Measurements from ENCODE around the gene SBNO2.

SBNO2 gene

GRCh38 chr19:1162404-1163282, 11.4 kb downstream of the SBNO2 start:
- peaks cover 2% of the 10 kb centered on the region for H3K36me3 ChIP-seq (ENCODE audit: control insufficient read depth, insufficient read depth, low read length)
- no peak overlapping the region for H3K27ac ChIP-seq (ENCODE audit: low read depth, low read length)

GRCh38 chr19:1161716-1162115, 12.4 kb downstream of the SBNO2 start:
- no peaks in the 10 kb centered on the region for H3K27me3 ChIP-seq (ENCODE audit: control insufficient read depth, insufficient read depth, low read length)
- H3K36me3 ChIP-seq (ENCODE audit: control insufficient read depth, insufficient read depth, low read length) = peaks cover 2% of the 10 kb centered on the region
- no peak overlapping the region for H3K9ac ChIP-seq (ENCODE audit: low read length)
- H3K27ac ChIP-seq (ENCODE audit: low read depth, low read length) = no peak overlapping the region
- no peaks in the 10 kb centered on the region for H3K4me1 ChIP-seq (ENCODE audit: control insufficient read depth, insufficient read depth, low read length)
- no peak overlapping the region for H3K4me3 ChIP-seq (ENCODE audit: low read length)

More at GRCh38 chr19:1162404-1163282, 11.4 kb downstream of the SBNO2 start:
- Histone ChIP-seq H3K9ac (ENCODE audit: low read length) (no peak overlapping the region), H3K27me3 (ENCODE audit: control insufficient read depth, insufficient read depth, low read length) (no peaks in the 10 kb centered on the region), H3K4me1 (ENCODE audit: control insufficient read depth, insufficient read depth, low read length) (no peaks in the 10 kb centered on the region), H3K4me3 (ENCODE audit: low read length) (no peak overlapping the region)

GRCh38 chr19:1159864-1160595, 14.0 kb downstream of the SBNO2 start:
- no peak overlapping the region for H3K27ac ChIP-seq (ENCODE audit: low read depth, low read length)

GRCh38 chr19:1158885-1159448, 15.1 kb downstream of the SBNO2 start:
- H3K27me3 ChIP-seq (ENCODE audit: control insufficient read depth, insufficient read depth, low read length) = no peaks in the 10 kb centered on the region
- H3K36me3 ChIP-seq (ENCODE audit: control insufficient read depth, insufficient read depth, low read length) = peaks cover 2% of the 10 kb centered on the region
- H3K4me3 ChIP-seq (ENCODE audit: low read length) = no peak overlapping the region
- H3K27ac ChIP-seq (ENCODE audit: low read depth, low read length) = no peak overlapping the region
- H3K9ac ChIP-seq (ENCODE audit: low read length) = no peak overlapping the region
- no peaks in the 10 kb centered on the region for H3K4me1 ChIP-seq (ENCODE audit: control insufficient read depth, insufficient read depth, low read length)

More at GRCh38 chr19:1159864-1160595, 14.0 kb downstream of the SBNO2 start:
- H3K4me1 ChIP-seq (ENCODE audit: control insufficient read depth, insufficient read depth, low read length) = no peaks in the 10 kb centered on the region
- H3K9ac ChIP-seq (ENCODE audit: low read length) = no peak overlapping the region
- H3K36me3 ChIP-seq (ENCODE audit: control insufficient read depth, insufficient read depth, low read length) = peaks cover 2% of the 10 kb centered on the region
- H3K27me3 ChIP-seq (ENCODE audit: control insufficient read depth, insufficient read depth, low read length) = no peaks in the 10 kb centered on the region
- no peak overlapping the region for H3K4me3 ChIP-seq (ENCODE audit: low read length)

GRCh38 chr19:1157931-1158884, 15.9 kb downstream of the SBNO2 start:
- no peak overlapping the region for H3K4me3 ChIP-seq (ENCODE audit: low read length)
- no peaks in the 10 kb centered on the region for H3K4me1 ChIP-seq (ENCODE audit: control insufficient read depth, insufficient read depth, low read length)
- H3K27ac ChIP-seq (ENCODE audit: low read depth, low read length) = no peak overlapping the region
- no peaks in the 10 kb centered on the region for H3K27me3 ChIP-seq (ENCODE audit: control insufficient read depth, insufficient read depth, low read length)
- no peak overlapping the region for H3K9ac ChIP-seq (ENCODE audit: low read length)
- H3K36me3 ChIP-seq (ENCODE audit: control insufficient read depth, insufficient read depth, low read length) = peaks cover 2% of the 10 kb centered on the region

- Histone ChIP-seq H3K4me1 (ENCODE audit: control insufficient read depth, insufficient read depth, low read length) (no peaks in the 10 kb centered on the region), H3K4me3 (ENCODE audit: low read length) (no peak overlapping the region), H3K36me3 (ENCODE audit: control insufficient read depth, insufficient read depth, low read length) (no peaks in the 10 kb centered on the region), H3K27me3 (ENCODE audit: control insufficient read depth, insufficient read depth, low read length) (no peaks in the 10 kb centered on the region), H3K27ac (ENCODE audit: low read depth, low read length) (no peak overlapping the region), H3K9ac (ENCODE audit: low read length) (no peak overlapping the region)
Observed at GRCh38 chr19:1156830-1157615, 17.0 kb downstream of the SBNO2 start.

- Histone ChIP-seq H3K4me3 (ENCODE audit: low read length) (no peak overlapping the region), H3K27me3 (ENCODE audit: control insufficient read depth, insufficient read depth, low read length) (no peaks in the 10 kb centered on the region), H3K4me1 (ENCODE audit: control insufficient read depth, insufficient read depth, low read length) (no peaks in the 10 kb centered on the region), H3K36me3 (ENCODE audit: control insufficient read depth, insufficient read depth, low read length) (peaks cover 2% of the 10 kb centered on the region), H3K9ac (ENCODE audit: low read length) (no peak overlapping the region), H3K27ac (ENCODE audit: low read depth, low read length) (no peak overlapping the region)
Observed at GRCh38 chr19:1156305-1156801, 17.7 kb downstream of the SBNO2 start.

GRCh38 chr19:1155352-1156304, 18.4 kb downstream of the SBNO2 start:
- H3K9ac ChIP-seq (ENCODE audit: low read length) = no peak overlapping the region
- H3K4me3 ChIP-seq (ENCODE audit: low read length) = no peak overlapping the region
- H3K4me1 ChIP-seq (ENCODE audit: control insufficient read depth, insufficient read depth, low read length) = no peaks in the 10 kb centered on the region
- H3K27ac ChIP-seq (ENCODE audit: low read depth, low read length) = peak overlapping the region; percentile 50
- H3K36me3 ChIP-seq (ENCODE audit: control insufficient read depth, insufficient read depth, low read length) = peaks cover 3% of the 10 kb centered on the region
- H3K27me3 ChIP-seq (ENCODE audit: control insufficient read depth, insufficient read depth, low read length) = no peaks in the 10 kb centered on the region

GRCh38 chr19:1154731-1155351, 19.2 kb downstream of the SBNO2 start:
- Histone ChIP-seq H3K9ac (ENCODE audit: low read length) (no peak overlapping the region), H3K36me3 (ENCODE audit: control insufficient read depth, insufficient read depth, low read length) (peaks cover 3% of the 10 kb centered on the region), H3K27ac (ENCODE audit: low read depth, low read length) (peak overlapping the region; percentile 50), H3K4me1 (ENCODE audit: control insufficient read depth, insufficient read depth, low read length) (no peaks in the 10 kb centered on the region), H3K4me3 (ENCODE audit: low read length) (peak overlapping the region; percentile 20), H3K27me3 (ENCODE audit: control insufficient read depth, insufficient read depth, low read length) (no peaks in the 10 kb centered on the region)

All from rectal smooth muscle tissue (tissue), 1 donor.